HEK293T (cell line): Measurements from ENCODE around the gene AGFG2.
"Not testable (repeated sequence)": the region's sequence is repeated elsewhere in the genome, so short reads cannot be mapped to it uniquely, and the experiment has no call there.

Experiments
- CTCF ChIA-PET: fragments of 350-600 bp; formaldehyde crosslinking; extraction: SDS; loops from one replicate; lab custom pipeline; 2021; ENCODE audit warnings: antibody characterized with exemption, inconsistent platforms; lab: Yijun Ruan, JAX
- POLR2A ChIA-PET: fragments of 350-600 bp; formaldehyde crosslinking; extraction: SDS; loops from one replicate; lab custom pipeline; 2020; ENCODE audit warnings: antibody characterized with exemption, inconsistent platforms; lab: Yijun Ruan, JAX
- DNase-seq: peaks from one replicate; pipeline ENCODE4 v3.0.0; 2012; ENCODE audit warnings: mixed read lengths; ENCODE audit errors: extremely low spot score
- ARNT ChIP-seq: fragments of 450-650 bp; IDR thresholded peaks from 2 replicates; pipeline ENCODE4 v1.6.1; 2017; ENCODE audit warnings: mild to moderate bottlenecking
- BHLHE40 ChIP-seq: fragments of 450-650 bp; IDR thresholded peaks from 2 replicates; pipeline ENCODE4 v1.6.1; 2016; ENCODE audit warnings: mild to moderate bottlenecking, moderate library complexity, borderline replicate concordance
- CTBP1 ChIP-seq: fragments of 450-650 bp; IDR thresholded peaks from 2 replicates; pipeline ENCODE4 v1.6.1; 2016; ENCODE audit warnings: borderline replicate concordance
- ELF4 ChIP-seq: fragments of 450-650 bp; IDR thresholded peaks from 2 replicates; pipeline ENCODE4 v1.6.1; 2017; ENCODE audit warnings: antibody characterized with exemption
- FOXA1 ChIP-seq: fragments of 450-650 bp; IDR thresholded peaks from 2 replicates; pipeline ENCODE4 v1.6.1; 2016; ENCODE audit warnings: mild to moderate bottlenecking
- FOXK2 ChIP-seq: fragments of 450-650 bp; IDR thresholded peaks from 2 replicates; pipeline ENCODE4 v1.6.1; 2016; ENCODE audit warnings: mild to moderate bottlenecking
- FOXM1 ChIP-seq: fragments of 450-650 bp; IDR thresholded peaks from 2 replicates; pipeline ENCODE4 v1.6.1; 2017; ENCODE audit warnings: mild to moderate bottlenecking, borderline replicate concordance
- HDGF ChIP-seq: fragments of 450-650 bp; IDR thresholded peaks from 2 replicates; pipeline ENCODE4 v1.6.1; 2017; ENCODE audit warnings: antibody characterized with exemption, borderline replicate concordance
- L3MBTL2 ChIP-seq: fragments of 450-650 bp; conservative IDR thresholded peaks from 2 replicates; pipeline ENCODE4 v1.6.1; 2016; ENCODE audit warnings: mild to moderate bottlenecking
- LEF1 ChIP-seq: fragments of 450-650 bp; IDR thresholded peaks from 2 replicates; pipeline ENCODE4 v1.6.1; 2017; ENCODE audit warnings: mild to moderate bottlenecking, borderline replicate concordance
- NFRKB ChIP-seq: fragments of 450-650 bp; IDR thresholded peaks from 2 replicates; pipeline ENCODE4 v1.6.1; 2016; ENCODE audit warnings: mild to moderate bottlenecking, moderate library complexity
- PKNOX1 ChIP-seq: fragments of 450-650 bp; IDR thresholded peaks from 2 replicates; pipeline ENCODE4 v1.6.1; 2016
- SP1 ChIP-seq: fragments of 450-650 bp; IDR thresholded peaks from 2 replicates; pipeline ENCODE4 v1.6.1; 2017
- SUZ12 ChIP-seq: fragments of 450-650 bp; IDR thresholded peaks from 2 replicates; pipeline ENCODE4 v1.6.1; 2016; ENCODE audit warnings: mild to moderate bottlenecking
- TARDBP ChIP-seq: fragments of 450-650 bp; IDR thresholded peaks from 2 replicates; pipeline ENCODE4 v1.6.1; 2016
- ZNF384 ChIP-seq: fragments of 450-650 bp; IDR thresholded peaks from 2 replicates; pipeline ENCODE4 v1.6.1; 2016

Gene AGFG2

GRCh38 chr7:100538348-100538653, 702 bp upstream of the AGFG2 start:
- POLR2A ChIA-PET = interaction anchor here (1.0 to 1.7 kb wide), 4 partner anchors 11 to 142 kb away, joined by 3 to 7 read pairs (median 3); no protein-coding TSS in a partner anchor
- no peak for TF ChIP-seq TARDBP
- TF ChIP-seq PKNOX1 = no peak
- DNase-seq = no peak
- CTCF ChIA-PET = interaction anchor here (1.0 to 2.8 kb wide), 2 partner anchors 21 to 131 kb away, joined by 3 to 8 read pairs; no protein-coding TSS in a partner anchor

- ChIA-PET POLR2A (interaction anchor here (1.7 kb wide), 1 partner anchor 19 kb away, joined by 7 read pairs; no protein-coding TSS in a partner anchor), CTCF (interaction anchor here (2.8 kb wide), 1 partner anchor 20 kb away, joined by 8 read pairs; no protein-coding TSS in a partner anchor)
- no peak for DNase-seq
- TF ChIP-seq L3MBTL2 (no peak), BHLHE40 (no peak), SUZ12 (no peak), TARDBP (no peak), ELF4 (no peak), CTBP1 (no peak), HDGF (no peak), LEF1 (no peak), FOXM1 (no peak), PKNOX1 (no peak), FOXK2 (no peak), ZNF384 (no peak), FOXA1 (no peak)
Measured at GRCh38 chr7:100539436-100540006, 518 bp downstream of the AGFG2 start.

- POLR2A ChIA-PET = no interaction called here
Measured at GRCh38 chr7:100540073-100540723, 1.2 kb downstream of the AGFG2 start.

GRCh38 chr7:100541309-100541708, 2.3 kb downstream of the AGFG2 start:
- POLR2A ChIA-PET, CTCF ChIA-PET, DNase-seq: not testable (repeated sequence)

More at GRCh38 chr7:100540073-100540723, 1.2 kb downstream of the AGFG2 start:
- CTCF ChIA-PET = interaction anchor here (2.8 kb wide), 1 partner anchor 19 kb away, joined by 8 read pairs; no protein-coding TSS in a partner anchor
- DNase-seq = no peak
- TF ChIP-seq FOXM1 = no peak
- TF ChIP-seq PKNOX1 = no peak
- no peak for TF ChIP-seq CTBP1
- TF ChIP-seq L3MBTL2 = no peak
- no peak for TF ChIP-seq SUZ12
- TF ChIP-seq FOXA1 = no peak
- no peak for TF ChIP-seq ELF4
- TF ChIP-seq ARNT = no peak
- TF ChIP-seq ZNF384 = no peak
- no peak for TF ChIP-seq FOXK2
- no peak for TF ChIP-seq SP1
- no peak for TF ChIP-seq HDGF
- TF ChIP-seq NFRKB = no peak

- ChIA-PET CTCF (no interaction called here), POLR2A (no interaction called here)
- no peak for TF ChIP-seq PKNOX1
- TF ChIP-seq HDGF = no peak
- TF ChIP-seq ELF4 = no peak
- no peak for TF ChIP-seq FOXM1
- TF ChIP-seq ZNF384 = no peak
- no peak for TF ChIP-seq FOXK2
- TF ChIP-seq SP1 = no peak
- TF ChIP-seq CTBP1 = no peak
- TF ChIP-seq TARDBP = no peak
- TF ChIP-seq NFRKB = no peak
- no peak for TF ChIP-seq ARNT
- DNase-seq = no peak
Measured at GRCh38 chr7:100543586-100543985, 4.6 kb downstream of the AGFG2 start.

- no peak for TF ChIP-seq PKNOX1
- no peak for TF ChIP-seq ZNF384
- TF ChIP-seq FOXK2 = no peak
- no peak for TF ChIP-seq L3MBTL2
- TF ChIP-seq LEF1 = no peak
- no peak for TF ChIP-seq FOXA1
- no peak for TF ChIP-seq TARDBP
- no peak for TF ChIP-seq ARNT
- no peak for TF ChIP-seq SUZ12
- TF ChIP-seq HDGF = no peak
- no peak for TF ChIP-seq NFRKB
- TF ChIP-seq SP1 = no peak
- TF ChIP-seq ELF4 = no peak
- no peak for TF ChIP-seq FOXM1
- TF ChIP-seq CTBP1 = no peak
- POLR2A ChIA-PET = interaction anchor here (2.0 kb wide), 1 partner anchor 66 kb away, joined by 7 read pairs; the partner anchor contains the start of gene TSC22D4
- CTCF ChIA-PET = interaction anchor here (0.8 kb wide), 1 partner anchor 20 kb away, joined by 3 read pairs; no protein-coding TSS in a partner anchor
- DNase-seq = no peak
Measured at GRCh38 chr7:100544386-100544785, 5.4 kb downstream of the AGFG2 start.
